NCI-H748 (cell line): Measurements from ENCODE around the gene CCDC137.

Source experiments
- DNase-seq: peaks from one replicate; lab custom pipeline; 2025; ENCODE audit not compliant: unreplicated experiment; lab: John Stamatoyannopoulos, UW

The CCDC137 gene

GRCh38 chr17:81700353-81701287 lies 34.1 kb downstream of the CCDC137 start:
- no peak for DNase-seq

DNA sequence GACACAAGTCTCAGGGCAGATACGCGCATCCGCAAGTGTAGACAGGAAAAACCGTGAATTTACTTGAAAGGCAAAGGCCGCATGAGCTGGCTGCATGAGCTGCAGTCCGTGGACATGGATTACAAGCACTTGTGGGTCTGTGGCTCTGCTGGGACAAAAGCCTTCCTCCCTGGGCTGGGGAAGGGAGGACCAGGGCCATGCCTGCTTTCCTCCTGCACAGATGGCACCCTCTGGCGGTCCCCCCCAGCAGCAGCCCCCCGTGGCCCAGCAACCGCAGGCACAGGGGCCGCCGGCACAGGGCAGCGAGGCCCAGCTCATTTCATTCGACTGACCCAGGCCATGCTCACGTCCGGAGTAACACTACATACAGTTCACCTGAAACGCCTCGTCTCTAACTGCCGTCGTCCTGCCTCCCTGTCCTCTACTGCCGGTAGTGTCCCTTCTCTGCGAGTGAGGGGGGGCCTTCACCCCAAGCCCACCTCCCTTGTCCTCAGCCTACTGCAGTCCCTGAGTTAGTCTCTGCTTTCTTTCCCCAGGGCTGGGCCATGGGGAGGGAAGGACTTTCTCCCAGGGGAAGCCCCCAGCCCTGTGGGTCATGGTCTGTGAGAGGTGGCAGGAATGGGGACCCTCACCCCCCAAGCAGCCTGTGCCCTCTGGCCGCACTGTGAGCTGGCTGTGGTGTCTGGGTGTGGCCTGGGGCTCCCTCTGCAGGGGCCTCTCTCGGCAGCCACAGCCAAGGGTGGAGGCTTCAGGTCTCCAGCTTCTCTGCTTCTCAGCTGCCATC lies 34.9 kb downstream of the CCDC137 start:
- no peak for DNase-seq

DNA sequence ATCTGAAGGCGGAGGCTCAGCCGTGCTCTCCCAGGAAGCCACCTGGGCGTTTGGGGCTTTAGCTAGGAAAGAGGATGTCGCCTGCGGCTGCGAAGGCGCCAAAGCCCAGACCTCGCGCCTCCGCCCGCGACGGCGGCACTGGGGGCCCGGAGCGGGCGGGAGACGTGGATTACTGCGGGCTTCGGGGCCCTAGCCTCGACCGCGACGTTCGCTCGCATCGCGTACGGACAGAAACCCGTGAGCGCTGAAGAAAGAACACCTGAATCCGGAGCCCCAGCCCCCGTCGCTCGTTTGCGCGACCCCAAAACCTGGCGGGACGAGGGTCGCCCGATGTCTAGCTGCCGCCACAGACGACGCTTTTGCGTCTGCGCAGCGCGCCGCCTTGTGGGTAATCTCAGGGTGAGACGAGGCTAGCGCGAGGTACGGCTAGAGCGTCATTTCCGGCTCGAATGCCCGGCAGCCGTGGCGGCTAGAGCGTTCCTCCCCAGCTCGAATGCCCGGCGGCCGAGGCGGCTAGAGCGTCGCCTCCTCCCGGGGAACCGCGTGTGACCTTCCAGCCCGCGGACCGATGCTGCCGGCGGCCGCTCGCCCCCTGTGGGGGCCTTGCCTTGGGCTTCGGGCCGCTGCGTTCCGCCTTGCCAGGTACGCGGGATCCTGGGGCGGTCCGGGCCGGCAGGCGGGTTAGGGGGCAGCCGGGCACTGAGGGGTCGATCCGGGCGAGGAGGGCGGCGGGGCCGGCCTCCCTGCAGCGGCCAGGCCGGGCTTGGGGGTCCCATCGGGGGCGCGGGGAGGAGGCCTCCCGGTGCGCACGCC lies 36.6 kb downstream of the CCDC137 start, which contains the start of gene MRPL12:
TSS of gene MRPL12 (plus strand) at position 434 of the 813 bp plus-strand sequence. CDS start at position 569, 135 bp downstream.
- DNase-seq = peak; percentile 96

- no peak for DNase-seq
Observed at GRCh38 chr17:81703747-81704654, 37.5 kb downstream of the CCDC137 start.

DNA sequence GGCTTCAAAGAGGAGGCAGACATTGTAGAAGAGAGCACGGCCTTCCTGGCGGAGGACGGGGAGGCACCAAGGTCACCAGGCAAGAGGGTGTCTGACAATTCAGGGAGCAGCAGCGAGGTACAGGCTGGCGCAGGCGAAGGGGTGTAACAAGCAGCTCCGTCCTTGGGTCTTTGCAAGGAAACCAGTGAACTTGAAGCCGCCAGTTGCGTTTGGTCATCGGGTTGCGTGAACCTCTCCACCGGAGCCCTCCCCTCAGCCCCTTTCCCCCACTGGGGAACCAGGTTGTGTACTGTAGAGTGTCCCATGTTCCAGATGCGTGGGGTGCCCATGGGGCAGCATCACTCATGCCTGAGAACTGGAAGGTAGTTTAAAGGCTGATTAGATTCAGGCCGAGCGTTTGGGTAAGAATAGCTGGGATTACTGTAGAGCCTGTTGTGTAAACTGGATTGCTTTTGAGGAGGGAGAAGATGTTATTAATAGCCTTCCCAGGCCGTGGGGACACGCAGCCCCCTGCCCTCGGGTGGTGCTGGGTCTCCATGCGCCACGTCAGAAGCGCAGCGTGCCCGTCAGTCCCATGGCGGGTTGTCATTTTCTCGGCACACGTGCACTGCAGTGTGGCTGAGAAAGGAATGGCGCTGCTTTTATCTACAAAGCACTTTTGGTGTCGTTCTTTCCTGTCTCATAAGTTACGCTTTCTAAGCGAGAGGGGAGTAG lies 39.1 kb downstream of the CCDC137 start:
- DNase-seq = no peak

DNA sequence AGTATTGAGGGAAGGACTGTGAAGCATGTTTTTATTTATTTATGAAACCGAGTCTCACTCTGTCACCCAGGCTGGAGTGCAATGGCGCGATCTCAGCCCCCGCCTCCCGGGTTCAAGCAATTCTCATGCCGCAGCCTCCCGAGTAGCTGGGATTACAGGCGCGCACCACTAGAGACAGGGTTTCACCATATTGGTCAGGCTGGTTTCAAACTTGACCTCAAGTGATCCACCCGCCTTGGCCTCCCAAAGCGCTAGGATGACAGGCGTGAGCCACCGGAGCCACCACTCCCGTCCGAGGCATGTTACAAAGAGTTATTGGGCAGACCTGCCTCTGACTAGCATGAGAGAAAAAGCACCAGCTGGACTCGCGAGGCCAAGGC lies 39.7 kb downstream of the CCDC137 start:
- no peak for DNase-seq

DNA sequence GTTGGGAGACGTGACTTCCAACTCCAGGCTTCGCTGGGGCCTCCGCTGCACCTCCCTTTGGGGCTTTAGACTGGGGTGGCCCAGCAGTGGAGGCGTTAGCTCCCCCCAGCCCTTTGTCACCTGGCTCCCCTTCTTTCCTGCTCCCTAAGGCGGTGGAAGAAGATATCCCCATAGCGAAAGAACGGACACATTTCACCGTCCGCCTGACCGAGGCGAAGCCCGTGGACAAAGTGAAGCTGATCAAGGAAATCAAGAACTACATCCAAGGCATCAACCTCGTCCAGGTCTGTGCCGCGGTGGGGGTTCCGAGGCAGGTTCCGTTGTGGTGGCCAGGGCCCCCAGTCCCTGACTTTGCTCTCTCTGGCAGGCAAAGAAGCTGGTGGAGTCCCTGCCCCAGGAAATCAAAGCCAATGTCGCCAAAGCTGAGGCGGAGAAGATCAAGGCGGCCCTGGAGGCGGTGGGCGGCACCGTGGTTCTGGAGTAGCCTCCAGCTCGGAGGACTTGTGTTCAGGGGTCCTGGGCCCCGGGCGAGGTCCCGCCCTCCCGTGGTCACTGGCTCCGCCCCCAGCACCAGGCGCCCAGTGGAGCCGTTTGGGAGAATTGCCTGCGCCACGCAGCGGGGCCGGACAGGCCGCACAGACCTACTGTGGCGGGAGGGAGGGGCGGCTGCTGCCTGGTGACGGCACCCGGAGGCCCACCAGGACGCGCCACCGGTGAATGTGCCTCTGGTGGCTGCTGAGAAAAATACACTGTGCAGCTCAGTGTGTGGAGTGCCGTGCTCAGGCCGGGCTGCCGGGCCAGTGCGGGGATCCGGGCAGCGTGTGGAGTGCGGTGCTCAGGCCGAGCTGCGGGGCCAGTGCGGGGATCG lies 40.5 kb downstream of the CCDC137 start:
- no peak for DNase-seq

DNA sequence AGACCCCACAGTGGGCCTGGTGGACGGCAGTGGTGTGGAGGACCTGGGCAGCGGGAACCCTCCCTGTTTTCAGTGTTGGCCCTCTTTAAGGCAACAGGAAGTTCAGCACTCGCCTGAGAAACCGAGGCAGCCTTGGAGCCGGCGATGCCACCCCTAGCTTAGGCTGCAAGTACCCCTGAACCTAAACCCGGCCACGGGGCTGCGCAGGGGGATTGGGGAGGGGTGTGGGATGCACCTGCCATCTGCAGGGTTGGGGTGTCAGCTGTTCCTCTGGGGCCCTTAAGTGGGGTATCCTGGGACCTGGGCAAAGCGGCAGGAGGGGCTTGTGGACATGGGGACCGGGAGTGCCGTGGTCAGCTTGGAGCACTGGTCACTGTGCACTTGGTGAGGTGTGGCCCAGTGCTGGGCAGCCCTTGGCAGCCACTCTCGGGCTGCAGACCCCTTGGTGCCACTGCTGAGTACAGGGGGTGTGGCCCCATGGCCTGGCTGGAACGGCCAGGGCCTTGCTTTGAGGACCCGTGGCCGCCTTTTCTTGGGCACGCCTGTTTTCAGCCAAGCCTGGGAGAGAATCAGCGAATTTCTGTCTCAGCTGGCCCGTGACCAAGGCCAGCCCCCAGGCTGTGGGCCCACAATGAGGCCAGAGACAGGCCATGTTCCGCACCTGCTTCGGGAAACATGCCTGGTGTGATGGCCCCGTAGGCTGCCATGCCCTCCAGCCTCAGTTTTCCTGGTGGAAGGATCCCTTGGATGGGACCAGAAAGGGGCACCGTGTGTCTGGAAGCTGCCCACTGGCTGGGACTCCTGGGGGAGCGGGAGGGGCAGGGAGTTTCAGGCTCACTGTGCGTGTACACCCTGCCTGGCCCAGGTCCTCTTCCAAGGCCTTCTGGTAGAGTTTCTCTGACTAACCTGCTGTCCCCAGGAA lies 41.4 kb downstream of the CCDC137 start:
- DNase-seq = no peak

DNA sequence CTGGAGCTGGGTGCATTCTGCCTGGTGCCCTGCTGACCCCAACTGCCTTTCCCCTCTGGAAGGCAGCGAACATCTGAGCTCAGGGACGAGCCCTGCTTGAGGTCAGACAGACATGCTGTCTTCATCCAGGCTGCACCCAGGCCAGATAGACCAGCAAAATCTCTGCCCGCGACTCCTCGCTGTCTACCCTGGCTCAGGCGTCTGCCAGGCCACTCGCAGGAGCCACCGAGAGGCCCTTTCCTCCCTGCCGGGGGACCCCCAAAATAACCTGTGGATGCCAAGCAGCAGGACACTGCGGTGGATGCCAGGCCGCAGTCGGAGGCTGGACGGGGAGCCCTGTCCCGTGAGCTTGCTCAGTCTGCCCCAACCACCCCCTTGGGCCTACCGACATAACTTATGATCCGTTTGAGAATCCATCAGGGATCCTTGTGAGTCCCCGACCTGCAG lies 42.2 kb downstream of the CCDC137 start:
- no peak for DNase-seq

GRCh38 chr17:81710514-81711308 lies 44.2 kb downstream of the CCDC137 start:
- DNase-seq = peak; percentile 59

DNA sequence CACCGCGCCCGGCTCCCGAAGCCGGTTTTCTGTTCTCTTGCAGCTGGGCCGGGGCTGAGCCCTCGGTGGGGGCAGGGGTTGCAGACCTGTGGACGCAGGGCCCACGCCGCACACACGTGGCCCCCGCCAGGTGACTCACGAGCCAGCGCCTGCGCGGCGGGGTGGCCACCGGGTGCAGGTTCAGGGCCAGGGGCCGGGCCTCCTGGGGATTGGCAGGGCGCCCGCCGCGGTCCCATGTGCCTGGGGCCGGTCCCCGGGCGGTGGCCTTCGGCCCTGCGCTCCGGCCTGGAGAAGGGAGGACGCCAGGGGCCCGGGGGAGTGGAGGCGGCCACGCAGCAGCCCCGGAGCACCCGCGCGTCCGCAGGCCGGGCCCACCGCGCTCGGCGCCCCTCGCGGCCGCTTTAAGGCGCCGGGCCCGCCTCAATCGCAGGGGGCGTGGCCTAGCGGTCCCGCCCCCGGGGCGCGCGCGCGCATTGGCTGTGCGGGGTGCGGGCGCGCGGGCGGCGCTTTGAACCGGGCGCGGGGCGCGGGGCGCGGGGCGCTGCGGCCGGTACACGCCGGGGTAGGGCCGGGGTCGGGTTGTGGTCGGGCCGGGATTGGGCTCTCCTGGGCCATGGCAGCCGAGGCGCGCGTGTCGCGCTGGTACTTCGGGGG lies 45.4 kb downstream of the CCDC137 start, which contains the start of gene SLC25A10:
TSS of gene SLC25A10 (plus strand) at position 471 of the 654 bp plus-strand sequence. CDS start at position 614, 143 bp downstream.
- peak; percentile 84 for DNase-seq

DNA sequence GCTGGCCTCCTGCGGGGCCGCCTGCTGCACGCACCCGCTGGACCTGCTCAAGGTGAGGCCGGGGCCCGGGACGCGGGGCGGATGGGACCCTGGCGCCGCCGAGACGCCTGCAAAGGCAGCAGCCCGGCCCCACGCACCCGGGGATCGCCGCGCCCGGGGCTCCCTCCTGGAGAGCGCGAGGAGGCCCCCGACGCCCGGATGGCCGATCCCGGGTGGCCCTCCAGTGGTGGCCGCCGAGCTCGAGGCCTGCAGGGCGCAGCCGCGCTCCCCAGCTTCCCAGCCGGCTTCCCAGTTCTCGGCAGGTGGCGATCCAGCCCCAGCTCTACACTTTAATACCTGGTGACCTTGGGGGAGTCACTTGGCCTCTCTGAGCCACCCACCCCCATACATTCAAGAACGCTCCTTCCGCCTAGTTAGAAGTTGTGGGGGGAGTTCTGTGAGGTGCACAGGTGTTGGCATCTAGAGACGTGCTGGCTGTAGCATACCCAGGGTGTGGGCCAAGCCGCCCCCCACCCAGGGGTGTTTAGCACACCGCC lies 46.0 kb downstream of the CCDC137 start:
- peak; percentile 56 for DNase-seq

- no peak for DNase-seq
Observed at GRCh38 chr17:81713004-81713555, 46.5 kb downstream of the CCDC137 start.

- peak; percentile 37 for DNase-seq
Observed at GRCh38 chr17:81713556-81714411, 47.2 kb downstream of the CCDC137 start.
